Measurements from ENCODE around the gene NPIPB8.
"Not testable (repeated sequence)": the region's sequence is repeated elsewhere in the genome, so short reads cannot be mapped to it uniquely, and the experiment has no call there.

NPIPB8 gene

GRCh38 chr16:28637765-28638164 lies at the start of gene NPIPB8:
Gene NPIPB8, plus strand, starts transcription at chr16:28638065. Its CDS starts 296 bp downstream, at chr16:28638361.
- H3K27ac ChIP-seq (ENCODE audit: low read depth, low read length); H3K9ac ChIP-seq (ENCODE audit: low read length); H3K36me3 ChIP-seq (ENCODE audit: control insufficient read depth, insufficient read depth, low read length); H3K4me3 ChIP-seq (ENCODE audit: low read length); H3K27me3 ChIP-seq (ENCODE audit: control insufficient read depth, insufficient read depth, low read length); H3K4me1 ChIP-seq (ENCODE audit: control insufficient read depth, insufficient read depth, low read length): not testable (repeated sequence)

- H3K9ac ChIP-seq (ENCODE audit: low read length) = no peak overlapping the region
- no peaks in the 10 kb centered on the region for H3K4me1 ChIP-seq (ENCODE audit: control insufficient read depth, insufficient read depth, low read length)
- H3K27ac ChIP-seq (ENCODE audit: low read depth, low read length) = no peak overlapping the region
- H3K27me3 ChIP-seq (ENCODE audit: control insufficient read depth, insufficient read depth, low read length) = no peaks in the 10 kb centered on the region
- H3K4me3 ChIP-seq (ENCODE audit: low read length) = no peak overlapping the region
- peaks cover 45% of the 10 kb centered on the region for H3K36me3 ChIP-seq (ENCODE audit: control insufficient read depth, insufficient read depth, low read length)
These were observed 48.8 kb upstream of the NPIPB8 start for GRCh38 chr16:28589069-28589468.

GRCh38 chr16:28589930-28590329 lies 47.9 kb upstream of the NPIPB8 start:
- H3K36me3 ChIP-seq (ENCODE audit: control insufficient read depth, insufficient read depth, low read length) = peaks cover 43% of the 10 kb centered on the region
- H3K4me1 ChIP-seq (ENCODE audit: control insufficient read depth, insufficient read depth, low read length) = no peaks in the 10 kb centered on the region

GRCh38 chr16:28590384-28591340 lies 47.2 kb upstream of the NPIPB8 start:
- peaks cover 36% of the 10 kb centered on the region for H3K36me3 ChIP-seq (ENCODE audit: control insufficient read depth, insufficient read depth, low read length)

More at GRCh38 chr16:28589930-28590329, 47.9 kb upstream of the NPIPB8 start:
- H3K27ac ChIP-seq (ENCODE audit: low read depth, low read length) = no peak overlapping the region
- H3K4me3 ChIP-seq (ENCODE audit: low read length) = no peak overlapping the region
- no peaks in the 10 kb centered on the region for H3K27me3 ChIP-seq (ENCODE audit: control insufficient read depth, insufficient read depth, low read length)
- no peak overlapping the region for H3K9ac ChIP-seq (ENCODE audit: low read length)

GRCh38 chr16:28591355-28591754 lies 46.5 kb upstream of the NPIPB8 start:
- no peak overlapping the region for H3K4me3 ChIP-seq (ENCODE audit: low read length)
- H3K27me3 ChIP-seq (ENCODE audit: control insufficient read depth, insufficient read depth, low read length) = no peaks in the 10 kb centered on the region
- no peak overlapping the region for H3K27ac ChIP-seq (ENCODE audit: low read depth, low read length)
- H3K9ac ChIP-seq (ENCODE audit: low read length) = no peak overlapping the region
- no peaks in the 10 kb centered on the region for H3K4me1 ChIP-seq (ENCODE audit: control insufficient read depth, insufficient read depth, low read length)
- peaks cover 34% of the 10 kb centered on the region for H3K36me3 ChIP-seq (ENCODE audit: control insufficient read depth, insufficient read depth, low read length)

More at GRCh38 chr16:28590384-28591340, 47.2 kb upstream of the NPIPB8 start:
- no peak overlapping the region for H3K4me3 ChIP-seq (ENCODE audit: low read length)
- no peak overlapping the region for H3K27ac ChIP-seq (ENCODE audit: low read depth, low read length)
- no peaks in the 10 kb centered on the region for H3K4me1 ChIP-seq (ENCODE audit: control insufficient read depth, insufficient read depth, low read length)
- H3K27me3 ChIP-seq (ENCODE audit: control insufficient read depth, insufficient read depth, low read length) = no peaks in the 10 kb centered on the region
- no peak overlapping the region for H3K9ac ChIP-seq (ENCODE audit: low read length)

GRCh38 chr16:28592511-28592910 lies 45.4 kb upstream of the NPIPB8 start:
- Histone ChIP-seq H3K27me3 (ENCODE audit: control insufficient read depth, insufficient read depth, low read length) (no peaks in the 10 kb centered on the region), H3K27ac (ENCODE audit: low read depth, low read length) (no peak overlapping the region), H3K4me1 (ENCODE audit: control insufficient read depth, insufficient read depth, low read length) (no peaks in the 10 kb centered on the region), H3K36me3 (ENCODE audit: control insufficient read depth, insufficient read depth, low read length) (peaks cover 28% of the 10 kb centered on the region), H3K9ac (ENCODE audit: low read length) (no peak overlapping the region), H3K4me3 (ENCODE audit: low read length) (no peak overlapping the region)

- Histone ChIP-seq H3K27ac (ENCODE audit: low read depth, low read length) (no peak overlapping the region), H3K36me3 (ENCODE audit: control insufficient read depth, insufficient read depth, low read length) (peaks cover 26% of the 10 kb centered on the region)
These were observed 44.8 kb upstream of the NPIPB8 start for GRCh38 chr16:28592979-28593553.

GRCh38 chr16:28595451-28595850 lies 42.4 kb upstream of the NPIPB8 start:
- H3K27ac ChIP-seq (ENCODE audit: low read depth, low read length); H3K4me1 ChIP-seq (ENCODE audit: control insufficient read depth, insufficient read depth, low read length); H3K9ac ChIP-seq (ENCODE audit: low read length); H3K4me3 ChIP-seq (ENCODE audit: low read length); H3K27me3 ChIP-seq (ENCODE audit: control insufficient read depth, insufficient read depth, low read length): not testable (repeated sequence)
- peaks cover 12% of the 10 kb centered on the region for H3K36me3 ChIP-seq (ENCODE audit: control insufficient read depth, insufficient read depth, low read length)

More at GRCh38 chr16:28592979-28593553, 44.8 kb upstream of the NPIPB8 start:
- no peaks in the 10 kb centered on the region for H3K27me3 ChIP-seq (ENCODE audit: control insufficient read depth, insufficient read depth, low read length)
- no peak overlapping the region for H3K4me3 ChIP-seq (ENCODE audit: low read length)
- no peaks in the 10 kb centered on the region for H3K4me1 ChIP-seq (ENCODE audit: control insufficient read depth, insufficient read depth, low read length)
- no peak overlapping the region for H3K9ac ChIP-seq (ENCODE audit: low read length)

- peak overlapping the region; percentile 36 for H3K4me3 ChIP-seq (ENCODE audit: low read length)
- no peak overlapping the region for H3K9ac ChIP-seq (ENCODE audit: low read length)
- peaks cover 6% of the 10 kb centered on the region for H3K36me3 ChIP-seq (ENCODE audit: control insufficient read depth, insufficient read depth, low read length)
- H3K4me1 ChIP-seq (ENCODE audit: control insufficient read depth, insufficient read depth, low read length) = no peaks in the 10 kb centered on the region
- no peaks in the 10 kb centered on the region for H3K27me3 ChIP-seq (ENCODE audit: control insufficient read depth, insufficient read depth, low read length)
- H3K27ac ChIP-seq (ENCODE audit: low read depth, low read length) = no peak overlapping the region
These were observed 41.7 kb upstream of the NPIPB8 start for GRCh38 chr16:28596115-28596630.

- peak within 1 kb of the TSS; percentile 36 for H3K4me3 ChIP-seq (ENCODE audit: low read length)
- H3K27ac ChIP-seq (ENCODE audit: low read depth, low read length) = no peak within 1 kb of the TSS
- no peak within 1 kb of the TSS for H3K9ac ChIP-seq (ENCODE audit: low read length)
- no peaks in the 10 kb centered on the region for H3K4me1 ChIP-seq (ENCODE audit: control insufficient read depth, insufficient read depth, low read length)
- no peaks in the 10 kb centered on the region for H3K36me3 ChIP-seq (ENCODE audit: control insufficient read depth, insufficient read depth, low read length)
- H3K27me3 ChIP-seq (ENCODE audit: control insufficient read depth, insufficient read depth, low read length) = no peaks in the 10 kb centered on the region
These were observed 40.8 kb upstream of the NPIPB8 start, which contains the start of gene SULT1A2 for GRCh38 chr16:28596840-28597691. Gene SULT1A2, minus strand, starts transcription at chr16:28597050. Its CDS starts 1,120 bp downstream, at chr16:28595930.

GRCh38 chr16:28597692-28598261 lies 40.1 kb upstream of the NPIPB8 start:
- no peaks in the 10 kb centered on the region for H3K27me3 ChIP-seq (ENCODE audit: control insufficient read depth, insufficient read depth, low read length)
- no peak overlapping the region for H3K9ac ChIP-seq (ENCODE audit: low read length)
- H3K27ac ChIP-seq (ENCODE audit: low read depth, low read length) = no peak overlapping the region
- no peak overlapping the region for H3K4me3 ChIP-seq (ENCODE audit: low read length)
- no peaks in the 10 kb centered on the region for H3K4me1 ChIP-seq (ENCODE audit: control insufficient read depth, insufficient read depth, low read length)
- H3K36me3 ChIP-seq (ENCODE audit: control insufficient read depth, insufficient read depth, low read length) = no peaks in the 10 kb centered on the region

Data from rectal smooth muscle tissue (tissue), 1 donor.